ENCODE measurements around the gene ESPNL. TPM values are rescaled to one million over a fixed set of nuclear protein-coding genes. Genes with fewer than 3 reads are reported as not detected.

The ESPNL gene
- total and polyA plus RNA-seq, 9 of the 15 experiments (the other 6 are each of a cell fraction or from before 2014, with no cell fraction given): 0.03 to 0.09 (median 0.05) TPM; not detected in 3

GRCh38 chr2:238161291-238162051, 61.3 kb downstream of the ESPNL start:
- H3K79me2 ChIP-seq (ENCODE audit: control insufficient read depth, insufficient read depth, low read length): no peaks in the 10 kb centered on the region
- H3K4me2 ChIP-seq (ENCODE audit: insufficient read depth, low read length): no peak overlapping the region
- BruUV-seq (replicated peaks): no TSS peak

GRCh38 chr2:238162251-238162845, 62.2 kb downstream of the ESPNL start:
- Histone ChIP-seq H4K20me1 (replicated peaks; ENCODE audit: control insufficient read depth, insufficient read depth, low read length) (no peaks in the 10 kb centered on the region), H3K9ac (ENCODE audit: insufficient read depth in 1 of 2, low read depth in 2 of 2, low read length in 2 of 2) (0 out of 4 replicates have a peak overlapping the region, but pooled peaks of 1 of the 2 experiments have one; percentile 9), H3K9me3 (replicated peaks; ENCODE audit: control insufficient read depth, insufficient read depth, low read depth, low read length) (no peaks in the 10 kb centered on the region), H3K36me3 (ENCODE audit: control insufficient read depth, insufficient read depth, low read length) (no peaks in the 10 kb centered on the region), H3K27ac (ENCODE audit: extremely low read depth, low read depth, low read length) (no peak overlapping the region), H3K4me1 (replicated peaks in 1 of 2; ENCODE audit: control insufficient read depth in 2 of 2, insufficient read depth in 2 of 2, low read length in 2 of 2) (peaks cover 3 to 62% of the 10 kb centered on the region in 2 experiments; a peak in 4 of 5 replicates), H3K4me2 (ENCODE audit: insufficient read depth, low read length) (no peak overlapping the region), H3K9me1 (ENCODE audit: control insufficient read depth, insufficient read depth, low read length) (no peaks in the 10 kb centered on the region), H2AFZ (ENCODE audit: low read depth, low read length) (no peak overlapping the region), H3K79me2 (ENCODE audit: control insufficient read depth, insufficient read depth, low read length) (no peaks in the 10 kb centered on the region), H3K27me3 (ENCODE audit: control insufficient read depth in 2 of 2, insufficient read depth in 2 of 2, low read length in 2 of 2) (no peaks in the 10 kb centered on the region), H3K4me3 (no peak overlapping the region)
- WGBS (ENCODE audit: insufficient coverage, low coverage, missing lambda C conversion rate): 39% methylated on average over 4 of the region's 14 CpGs
- no TSS peak for BruUV-seq (replicated peaks)
- no peak for TF ChIP-seq TFAM (CRISPR knock-in tag; conservative IDR thresholded peaks at IDR 0.05)
- 0 out of 2 replicates have a peak, but pooled peaks have one; percentile 18 for TF ChIP-seq POLR2G (IDR thresholded peaks at IDR 0.05; ENCODE audit: low read depth, low read length)
- peak; percentile 15; the same call in 2 of the 3 replicates for ATAC-seq
- ChIA-PET POLR2A (interaction anchor here (0.7 to 1.0 kb wide), 3 partner anchors 13 to 30 kb away, joined by 3 read pairs; no protein-coding TSS in a partner anchor), CTCF (ENCODE audit: low intra/inter-chr PET ratio) (no interaction called here)
- FAIRE-seq: no peak
- in situ Hi-C loops (cut with MboI): no loop called here
- intact Hi-C loops (cut with micrococcal nuclease): no loop called here
- no peak for DNase-seq (ENCODE audit: extremely low read depth in 1 of 4, low spot score in 3 of 4)

More at GRCh38 chr2:238161291-238162051, 61.3 kb downstream of the ESPNL start:
- ChIA-PET POLR2A (interaction anchor here (1.0 kb wide), 1 partner anchor 15 kb away, joined by 3 read pairs; no protein-coding TSS in a partner anchor), CTCF (ENCODE audit: low intra/inter-chr PET ratio) (interaction anchor here (3.2 kb wide), 1 partner anchor 102 kb away, joined by 21 read pairs; no protein-coding TSS in a partner anchor)
- H4K20me1 ChIP-seq (replicated peaks; ENCODE audit: control insufficient read depth, insufficient read depth, low read length): no peaks in the 10 kb centered on the region
- DNase-seq (ENCODE audit: extremely low read depth in 1 of 4, low spot score in 3 of 4): no peak
- TF ChIP-seq CBFA2T3 (IDR thresholded peaks at IDR 0.05) (no peak), RBFOX2 (IDR thresholded peaks at IDR 0.05; ENCODE audit: low read depth, low read length) (0 out of 2 replicates have a peak, but pooled peaks have one; percentile 20)
- no peak overlapping the region for H2AFZ ChIP-seq (ENCODE audit: low read depth, low read length)
- in situ Hi-C loops (cut with MboI): no loop called here
- intact Hi-C loops (cut with micrococcal nuclease): no loop called here
- H3K27me3 ChIP-seq (ENCODE audit: control insufficient read depth in 2 of 2, insufficient read depth in 2 of 2, low read length in 2 of 2): no peaks in the 10 kb centered on the region
- H3K4me3 ChIP-seq: no peak overlapping the region
- no peaks in the 10 kb centered on the region for H3K9me3 ChIP-seq (replicated peaks; ENCODE audit: control insufficient read depth, insufficient read depth, low read depth, low read length)
- H3K27ac ChIP-seq (ENCODE audit: extremely low read depth, low read depth, low read length): no peak overlapping the region
- no peaks in the 10 kb centered on the region for H3K36me3 ChIP-seq (ENCODE audit: control insufficient read depth, insufficient read depth, low read length)
- no peaks in the 10 kb centered on the region for H3K9me1 ChIP-seq (ENCODE audit: control insufficient read depth, insufficient read depth, low read length)
- 80% methylated on average over 16 of the region's 21 CpGs for WGBS (ENCODE audit: insufficient coverage, low coverage, missing lambda C conversion rate)
- no peak for ATAC-seq
- no peak for FAIRE-seq
- H3K9ac ChIP-seq (ENCODE audit: insufficient read depth in 1 of 2, low read depth in 2 of 2, low read length in 2 of 2): peak overlapping the region in 1 of 2 experiments; percentile 26; a peak in 1 of 4 replicates
- H3K4me1 ChIP-seq (replicated peaks in 1 of 2; ENCODE audit: control insufficient read depth in 2 of 2, insufficient read depth in 2 of 2, low read length in 2 of 2): peaks cover 0 to 54% of the 10 kb centered on the region in 2 experiments; a peak in 2 of 5 replicates
